ENCODE results near the gene VAV3.
"Not testable (repeated sequence)": the region's sequence is repeated elsewhere in the genome, so short reads cannot be mapped to it uniquely, and the experiment has no call there.

The VAV3 gene

GRCh38 chr1:107683191-107683657 is 281.8 kb downstream of the VAV3 start:
- DNase-seq (ENCODE audit: low read depth in 2 of 2) = no peak

GRCh38 chr1:107682467-107682866 is 282.5 kb downstream of the VAV3 start:
- no peak for DNase-seq (ENCODE audit: low read depth in 2 of 2)

- DNase-seq (ENCODE audit: low read depth in 2 of 2) = no peak
Observed at GRCh38 chr1:107681001-107681479, 283.9 kb downstream of the VAV3 start.

GRCh38 chr1:107680579-107680985 is 284.4 kb downstream of the VAV3 start:
- no peak for DNase-seq (ENCODE audit: low read depth in 2 of 2)

GRCh38 chr1:107679411-107679953 is 285.5 kb downstream of the VAV3 start:
- DNase-seq (ENCODE audit: low read depth in 2 of 2) = no peak

GRCh38 chr1:107678993-107679392 is 286.0 kb downstream of the VAV3 start:
- no peak for DNase-seq (ENCODE audit: low read depth in 2 of 2)

- no peak for DNase-seq (ENCODE audit: low read depth in 2 of 2)
Observed at GRCh38 chr1:107677697-107678096, 287.3 kb downstream of the VAV3 start.

DNA sequence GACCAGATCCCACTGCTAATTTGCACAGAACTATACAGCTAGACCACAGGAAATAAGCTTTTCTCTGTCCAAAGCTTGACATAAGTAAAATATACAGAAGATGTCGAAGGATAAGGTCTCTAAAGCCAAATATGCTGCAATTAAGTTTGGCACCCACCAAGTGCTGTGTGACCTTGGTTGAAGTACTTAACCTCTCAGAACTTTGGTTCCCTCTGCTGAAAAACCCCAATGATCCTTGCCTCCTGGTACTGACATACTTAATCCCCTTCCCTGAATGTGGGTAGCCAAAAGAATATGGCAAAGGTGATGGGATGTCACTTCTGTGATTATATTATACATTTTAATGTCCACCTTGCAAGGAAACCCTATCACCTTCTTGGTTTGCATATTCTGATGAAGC is 290.5 kb downstream of the VAV3 start:
- no peak for DNase-seq (ENCODE audit: low read depth in 2 of 2)

- no peak for DNase-seq (ENCODE audit: low read depth in 2 of 2)
Observed at GRCh38 chr1:107673006-107673405, 292.0 kb downstream of the VAV3 start.

- no peak for DNase-seq (ENCODE audit: low read depth in 2 of 2)
Observed at GRCh38 chr1:107670397-107671040, 294.5 kb downstream of the VAV3 start.

DNA sequence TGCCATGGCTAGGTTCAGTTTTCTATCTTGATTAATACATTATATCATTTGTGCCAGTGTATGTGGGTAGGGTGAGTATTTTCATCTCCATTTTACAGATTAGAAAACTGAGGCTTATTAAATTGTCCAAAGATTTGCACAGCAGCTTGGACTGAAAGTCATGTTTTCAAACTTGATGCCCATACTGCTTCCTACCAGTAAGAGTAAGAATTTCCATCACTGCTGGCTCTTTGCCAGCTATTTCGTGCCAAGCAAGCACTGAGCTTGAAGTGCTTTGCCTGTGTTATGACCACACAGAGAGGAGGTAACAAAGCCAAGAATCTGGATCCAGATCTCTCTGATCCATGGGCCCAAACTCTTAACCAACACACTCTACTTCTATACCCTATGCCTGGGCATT is 295.0 kb downstream of the VAV3 start:
- no peak for DNase-seq (ENCODE audit: low read depth in 2 of 2)

DNA sequence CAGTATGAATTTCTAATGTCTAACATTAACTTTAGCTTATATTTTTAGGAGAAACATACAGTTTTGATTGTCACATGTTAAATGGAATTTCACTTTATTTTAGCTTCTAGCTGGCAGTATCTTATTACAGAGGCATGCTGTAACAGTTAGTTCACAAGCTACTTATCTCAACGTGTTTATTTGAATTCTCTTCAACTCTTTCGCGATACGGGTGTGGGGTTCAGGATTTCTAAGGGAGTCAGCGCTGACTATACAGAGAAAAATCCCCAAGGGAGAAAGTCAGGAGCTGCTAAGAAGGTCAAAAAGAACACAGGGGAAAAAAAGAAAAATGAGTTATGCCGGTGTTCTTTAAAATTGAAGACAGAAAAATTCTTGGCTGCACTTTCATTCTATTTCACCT is 296.2 kb downstream of the VAV3 start:
- DNase-seq (ENCODE audit: low read depth in 2 of 2) = no peak

DNA sequence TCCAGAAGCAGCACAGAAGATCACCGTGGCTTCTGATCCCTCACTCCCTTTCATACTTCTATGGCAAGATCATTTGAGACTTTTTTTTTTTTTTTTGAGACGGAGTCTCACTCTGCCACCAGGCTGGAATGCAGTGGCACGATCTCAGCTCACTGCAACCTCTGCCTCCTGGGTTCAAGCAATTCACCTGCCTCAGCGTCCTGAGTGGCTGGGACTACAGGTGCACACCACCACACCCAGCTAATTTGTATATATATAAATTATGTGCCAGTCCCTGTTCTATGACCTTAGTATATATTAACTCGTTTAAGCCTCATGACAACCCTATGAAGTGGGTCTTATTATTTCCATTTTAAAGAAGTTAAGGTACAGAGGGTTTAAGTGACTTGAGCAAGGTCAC is 298.5 kb downstream of the VAV3 start:
- no peak for DNase-seq (ENCODE audit: low read depth in 2 of 2)

GRCh38 chr1:107664982-107665925 is 299.7 kb downstream of the VAV3 start:
- DNase-seq (ENCODE audit: low read depth in 2 of 2) = no peak

- no peak for DNase-seq (ENCODE audit: low read depth in 2 of 2)
Observed at GRCh38 chr1:107662971-107663370, 302.0 kb downstream of the VAV3 start.

- no peak for DNase-seq (ENCODE audit: low read depth in 2 of 2)
Observed at GRCh38 chr1:107661158-107661557, 303.8 kb downstream of the VAV3 start.

GRCh38 chr1:107659961-107660360 is 305.0 kb downstream of the VAV3 start:
- DNase-seq (ENCODE audit: low read depth in 2 of 2) = no peak

DNA sequence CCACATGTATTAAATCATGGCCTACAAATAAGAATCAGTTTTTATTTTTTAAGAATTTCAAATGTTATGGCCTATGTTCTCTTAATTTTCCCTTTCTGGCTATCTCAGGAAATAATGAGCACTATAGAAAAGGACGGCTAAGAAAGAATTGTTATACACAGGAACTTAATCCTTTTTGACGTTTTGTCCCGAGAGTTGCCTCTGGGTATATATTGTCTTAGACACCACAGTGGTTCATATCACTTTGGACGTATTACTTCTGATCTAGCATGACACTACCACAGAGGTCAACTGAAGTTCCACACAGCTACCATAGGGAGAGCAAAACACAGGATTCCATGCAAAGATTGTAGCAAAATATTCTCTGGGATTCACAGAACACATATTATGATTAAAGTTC is 307.6 kb downstream of the VAV3 start:
- no peak for DNase-seq (ENCODE audit: low read depth in 2 of 2)

DNA sequence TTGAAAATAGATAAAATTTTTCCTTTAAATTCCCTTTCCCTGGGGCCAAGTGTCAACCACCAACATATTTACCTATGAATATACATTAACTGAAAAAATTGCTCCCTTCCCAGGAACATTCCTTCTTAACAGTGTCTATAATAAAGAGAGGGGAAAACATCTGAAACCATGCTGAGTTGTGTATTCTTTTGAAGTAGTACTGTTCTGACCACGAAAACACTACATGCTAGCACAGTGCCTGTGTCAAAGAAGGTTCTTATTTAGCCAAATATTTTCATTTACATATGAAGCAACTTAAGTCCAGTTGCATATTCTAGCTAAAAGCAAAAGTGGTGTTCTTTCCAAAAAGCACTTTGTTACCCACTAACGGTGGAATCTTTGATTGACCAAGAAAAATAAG is 311.2 kb downstream of the VAV3 start:
- DNase-seq (ENCODE audit: low read depth in 2 of 2) = no peak

- DNase-seq (ENCODE audit: low read depth in 2 of 2) = no peak
Observed at GRCh38 chr1:107653005-107653404, 312.0 kb downstream of the VAV3 start.

DNA sequence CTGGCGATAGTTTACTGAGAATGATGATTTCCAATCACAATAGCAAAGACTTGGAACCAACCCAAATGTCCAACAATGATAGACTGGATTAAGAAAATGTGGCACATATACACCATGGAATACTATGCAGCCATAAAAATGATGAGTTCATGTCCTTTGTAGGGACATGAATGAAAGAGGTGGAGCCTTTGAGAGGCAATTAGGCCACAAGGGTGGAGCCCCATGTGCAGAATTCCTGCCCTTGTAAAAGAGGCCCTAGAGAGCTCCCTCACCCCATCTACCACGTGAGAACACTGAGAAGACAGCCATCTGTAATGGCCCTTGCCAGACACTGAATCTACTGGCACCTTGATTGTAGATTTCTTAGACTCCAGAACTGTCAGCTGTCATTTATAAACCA is 314.2 kb downstream of the VAV3 start:
- DNase-seq (ENCODE audit: low read depth in 2 of 2) = not testable (repeated sequence)

DNA sequence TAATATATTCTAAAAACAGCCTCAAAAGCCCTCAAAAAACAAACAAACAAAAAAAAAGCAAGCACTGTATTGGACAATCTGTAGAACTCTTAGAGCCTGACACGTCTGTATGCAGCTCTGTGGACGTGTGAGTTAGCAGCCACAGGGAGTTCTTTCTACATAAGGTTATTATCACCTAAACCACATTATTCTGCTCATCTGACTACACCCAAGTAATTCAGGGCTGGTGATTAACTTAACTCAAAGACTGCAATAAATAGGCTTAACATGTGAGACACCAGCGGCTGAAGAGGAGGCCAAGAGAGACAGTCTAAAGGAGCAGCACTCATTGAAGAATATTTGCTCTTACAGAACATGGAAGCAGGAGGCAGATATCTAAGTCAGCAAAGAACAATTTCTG is 316.0 kb downstream of the VAV3 start:
- DNase-seq (ENCODE audit: low read depth in 2 of 2) = no peak

- DNase-seq (ENCODE audit: low read depth in 2 of 2) = no peak
Observed at GRCh38 chr1:107648071-107648470, 316.9 kb downstream of the VAV3 start.

Measured in activated CD8-positive, alpha-beta memory T cell treated with anti-CD3 and anti-CD28 coated beads for 4 hours (primary cell).